Panc1 (cell line): ENCODE results near the gene LRBA. TPM values are rescaled to one million over a fixed set of nuclear protein-coding genes. Genes with fewer than 3 reads are reported as not detected.
A peak's percentile ranks its signal among the peaks of the same experiment; 100 is the strongest.

Experiments used
- ATAC-seq: fragments of 200-7000 bp; cut with Tn5 transposase; 2 replicates; pipeline ENCODE4 v1.9.1; 2020; ENCODE audit warnings: mild to moderate bottlenecking, moderate library complexity
- BruUV-seq: library from RNA; stranded (reverse); fragments of 400-500 nt; replicated peaks from 2 replicates; lab custom pipeline; 2021; lab: Mats Ljungman, UMichigan
- CTCF ChIA-PET: fragments of 300-600 bp; sonication (Branson Sonifier 250); formaldehyde crosslinking; loops from one replicate; lab custom pipeline; 2022; ENCODE audit warnings: antibody characterized with exemption; lab: Charles Lee
- POLR2A ChIA-PET: fragments of 300-600 bp; sonication (Branson Sonifier 250); formaldehyde crosslinking; loops from one replicate; lab custom pipeline; 2022; ENCODE audit warnings: antibody characterized with exemption; lab: Charles Lee
- DNase-seq: peaks from one replicate; pipeline ENCODE4 v3.0.0-alpha.2; 2010; ENCODE audit warnings: low read depth, low spot score
- H3K27ac ChIP-seq: 2 replicates; pipeline ENCODE4 v1.5.1; 2011; ENCODE audit warnings: mild to moderate bottlenecking, low read length, inconsistent platforms
- H3K27me3 ChIP-seq: fragments of 200-500 bp; sonication (Bioruptor generic); 2 replicates; pipeline ENCODE4 v1.6.0; 2014; ENCODE audit warnings: low read length, inconsistent platforms; ENCODE audit not compliant: control insufficient read depth, insufficient read depth
- H3K36me3 ChIP-seq: fragments of 200-500 bp; sonication (Bioruptor generic); 2 replicates; pipeline ENCODE4 v1.5.1; 2014; ENCODE audit warnings: inconsistent platforms, mild to moderate bottlenecking, low read length, moderate library complexity; ENCODE audit not compliant: control insufficient read depth, insufficient read depth
- H3K4me1 ChIP-seq: 2 replicates; pipeline ENCODE4 v1.5.1; 2011; ENCODE audit warnings: inconsistent platforms, mild to moderate bottlenecking, low read length, moderate library complexity; ENCODE audit not compliant: control insufficient read depth, insufficient read depth
- H3K4me3 ChIP-seq, 2 experiments: 2 replicates each; pipeline ENCODE4 v1.5.1; 2011 to 2012; ENCODE audit warnings: low read depth in 2 of 2, low read length in 2 of 2, mild to moderate bottlenecking in 2 of 2, inconsistent platforms in 1 of 2, moderate library complexity in 1 of 2
- H3K9me3 ChIP-seq: fragments of 200-500 bp; sonication (Bioruptor generic); 2 replicates; pipeline ENCODE4 v1.5.1; 2014; ENCODE audit warnings: low read depth, mild to moderate bottlenecking, inconsistent platforms, low read length, moderate library complexity; ENCODE audit not compliant: control insufficient read depth, insufficient read depth
- CTCF ChIP-seq: fragments of 450-650 bp; IDR thresholded peaks from 2 replicates; pipeline ENCODE4 v1.5.1; 2017; ENCODE audit warnings: mild to moderate bottlenecking
- POLR2AphosphoS5 ChIP-seq: IDR thresholded peaks from 2 replicates; pipeline ENCODE4 v1.6.1; 2012; ENCODE audit warnings: mild to moderate bottlenecking, low read depth, low read length, moderate library complexity
- REST ChIP-seq, 2 experiments: IDR thresholded peaks; 2 replicates each; pipeline ENCODE4 v1.6.1; 2011 to 2012; ENCODE audit warnings: low read depth in 2 of 2, control low read depth in 1 of 2, low read length in 1 of 2, mild to moderate bottlenecking in 1 of 2, moderate library complexity in 1 of 2; ENCODE audit not compliant: insufficient read depth in 1 of 2
- SIN3A ChIP-seq: IDR thresholded peaks from 2 replicates; pipeline ENCODE4 v1.6.1; 2012; ENCODE audit warnings: low read depth, mild to moderate bottlenecking, low read length, moderate library complexity, borderline replicate concordance; ENCODE audit not compliant: insufficient read depth
- TCF7L2 ChIP-seq: IDR thresholded peaks from 2 replicates; pipeline ENCODE4 v1.6.1; 2011; ENCODE audit warnings: mild to moderate bottlenecking, low read depth, low read length, inconsistent platforms
- in situ Hi-C: cut with HindIII; loops from 2 replicates; pipeline ENCODE4 v1.10.0; 2016; ENCODE audit warnings: low sequenced_read_pairs, low pct_unique_long_range_greater_than_20kb
- intact Hi-C: fragments of 100-400 bp; cut with micrococcal nuclease; formaldehyde crosslinking; loops from one replicate; pipeline ENCODE4 v1.10.0; 2022; ENCODE audit not compliant: unreplicated experiment
- total RNA-seq: library from RNA; stranded (reverse); gene quantifications from one replicate; pipeline ENCODE4 v1.2.1, GENCODE V29; 2021; ENCODE audit not compliant: unreplicated experiment

Gene LRBA
- total RNA-seq, 1 experiment from 2014 or later, result 26.4 TPM

- TF ChIP-seq POLR2AphosphoS5 (no peak), CTCF (no peak), REST (IDR thresholded peaks at IDR 0.05; ENCODE audit: insufficient read depth in 1 of 2, low read depth in 2 of 2, low read length in 1 of 2) (no peak), TCF7L2 (no peak)
- ChIA-PET POLR2A (no interaction called here), CTCF (no interaction called here)
- BruUV-seq, result no TSS peak
- H3K27me3 ChIP-seq, result no peaks in the 10 kb centered on the region
- no peaks in the 10 kb centered on the region for H3K4me1 ChIP-seq
- H3K9me3 ChIP-seq, result no peaks in the 10 kb centered on the region
- intact Hi-C loops, result no loop called here
- peak overlapping the region in 1 of 2 experiments; percentile 28; a peak in 1 of 4 replicates for H3K4me3 ChIP-seq
- in situ Hi-C loops, result no loop called here
- no peak overlapping the region for H3K27ac ChIP-seq
- DNase-seq (no peak), ATAC-seq (no peak)
- H3K36me3 ChIP-seq, result no peaks in the 10 kb centered on the region
Measured at GRCh38 chr4:150581641-150582051, 433.4 kb downstream of the LRBA start.

GRCh38 chr4:150581056-150581605 lies 434.0 kb downstream of the LRBA start:
- H3K27ac ChIP-seq, result no peak overlapping the region
- no peaks in the 10 kb centered on the region for H3K9me3 ChIP-seq
- ATAC-seq, result no peak
- intact Hi-C loops (no loop called here), in situ Hi-C loops (no loop called here)
- no peak for DNase-seq
- H3K27me3 ChIP-seq, result no peaks in the 10 kb centered on the region
- POLR2A ChIA-PET, result no interaction called here
- no TSS peak for BruUV-seq
- TF ChIP-seq REST (IDR thresholded peaks at IDR 0.05; ENCODE audit: insufficient read depth in 1 of 2, low read depth in 2 of 2, low read length in 1 of 2) (no peak), SIN3A (no peak), TCF7L2 (no peak), CTCF (no peak), POLR2AphosphoS5 (no peak)
- no peak overlapping the region; a peak in 1 of 4 replicates for H3K4me3 ChIP-seq
- no peaks in the 10 kb centered on the region for H3K4me1 ChIP-seq
- CTCF ChIA-PET, result no interaction called here
- no peaks in the 10 kb centered on the region for H3K36me3 ChIP-seq
